AG04450 (cell line): ENCODE measurements around the gene DPP6. TPM values are rescaled to one million over a fixed set of nuclear protein-coding genes. Genes with fewer than 3 reads are reported as not detected.

Source experiments
- CTCF ChIA-PET: fragments of 300-600, 350-600 bp; formaldehyde crosslinking; extraction: SDS; loops from one replicate; lab custom pipeline; 2022; ENCODE audit warnings: antibody characterized with exemption, inconsistent platforms; lab: Charles Lee
- POLR2A ChIA-PET: fragments of 350-600 bp; formaldehyde crosslinking; extraction: SDS; loops from one replicate; lab custom pipeline; 2021; ENCODE audit warnings: antibody characterized with exemption, inconsistent platforms; lab: Yijun Ruan, JAX
- DNase-seq: peaks from one replicate; pipeline ENCODE4 v3.0.0-alpha.2; 2011; ENCODE audit warnings: low read depth, low spot score
- H3K27ac ChIP-seq: one replicate; pipeline ENCODE4 v1.5.1; 2012; ENCODE audit warnings: low read depth, low read length, control low read depth
- H3K27me3 ChIP-seq: one replicate; pipeline ENCODE4 v1.6.0; 2012; ENCODE audit warnings: low read length; ENCODE audit not compliant: control insufficient read depth, insufficient read depth
- H3K4me3 ChIP-seq: 2 replicates; pipeline ENCODE4 v1.5.1; 2011; ENCODE audit warnings: mild to moderate bottlenecking, low read depth, low read length, control low read depth
- H3K9me3 ChIP-seq: 2 replicates; pipeline ENCODE4 v1.5.1; 2012; ENCODE audit warnings: low read length; ENCODE audit not compliant: control insufficient read depth, insufficient read depth
- polyA plus RNA-seq: library from polyadenylated mRNA; depleted of rRNA; stranded (reverse); fragments of >200 nt; gene quantifications from 2 replicates; pipeline ENCODE4 v1.2.3, GENCODE V29; 2011
- TF ChIP-seq, protein P1 (sequence below): IDR thresholded peaks from 2 replicates; pipeline ENCODE4 v1.5.1; 2011; ENCODE audit warnings: low read depth, low read length, control low read depth, inconsistent platforms

DPP6 gene
- polyA plus RNA-seq, 1 experiment: not detected

DNA sequence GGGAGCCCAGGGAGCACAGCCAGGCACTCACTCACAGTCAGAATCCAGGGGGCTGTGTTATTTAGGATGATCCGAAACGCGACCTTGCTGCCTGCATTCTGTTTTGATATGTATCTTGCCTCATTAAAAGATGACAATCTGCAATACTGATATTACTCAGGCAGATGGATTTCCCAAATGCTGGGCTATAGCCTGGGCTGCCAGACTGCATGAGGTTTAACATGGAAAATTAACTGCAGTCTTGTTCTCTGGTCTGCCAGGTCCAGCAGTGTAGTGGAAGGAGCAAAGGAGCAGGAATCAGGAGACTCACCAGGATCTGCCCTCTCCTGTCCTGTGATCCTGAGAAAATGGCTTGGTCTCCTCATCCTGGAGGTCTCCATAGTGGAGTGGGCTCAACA is 692.7 kb downstream of the DPP6 start:
- DNase-seq: no peak
- CTCF ChIA-PET: no interaction called here
- Histone ChIP-seq H3K27ac (no peak overlapping the region), H3K27me3 (no peaks in the 10 kb centered on the region), H3K9me3 (peaks cover 57% of the 10 kb centered on the region), H3K4me3 (no peak overlapping the region)
- TF ChIP-seq, protein P1, sequence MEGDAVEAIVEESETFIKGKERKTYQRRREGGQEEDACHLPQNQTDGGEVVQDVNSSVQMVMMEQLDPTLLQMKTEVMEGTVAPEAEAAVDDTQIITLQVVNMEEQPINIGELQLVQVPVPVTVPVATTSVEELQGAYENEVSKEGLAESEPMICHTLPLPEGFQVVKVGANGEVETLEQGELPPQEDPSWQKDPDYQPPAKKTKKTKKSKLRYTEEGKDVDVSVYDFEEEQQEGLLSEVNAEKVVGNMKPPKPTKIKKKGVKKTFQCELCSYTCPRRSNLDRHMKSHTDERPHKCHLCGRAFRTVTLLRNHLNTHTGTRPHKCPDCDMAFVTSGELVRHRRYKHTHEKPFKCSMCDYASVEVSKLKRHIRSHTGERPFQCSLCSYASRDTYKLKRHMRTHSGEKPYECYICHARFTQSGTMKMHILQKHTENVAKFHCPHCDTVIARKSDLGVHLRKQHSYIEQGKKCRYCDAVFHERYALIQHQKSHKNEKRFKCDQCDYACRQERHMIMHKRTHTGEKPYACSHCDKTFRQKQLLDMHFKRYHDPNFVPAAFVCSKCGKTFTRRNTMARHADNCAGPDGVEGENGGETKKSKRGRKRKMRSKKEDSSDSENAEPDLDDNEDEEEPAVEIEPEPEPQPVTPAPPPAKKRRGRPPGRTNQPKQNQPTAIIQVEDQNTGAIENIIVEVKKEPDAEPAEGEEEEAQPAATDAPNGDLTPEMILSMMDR: no peak
- POLR2A ChIA-PET: no interaction called here

DNA sequence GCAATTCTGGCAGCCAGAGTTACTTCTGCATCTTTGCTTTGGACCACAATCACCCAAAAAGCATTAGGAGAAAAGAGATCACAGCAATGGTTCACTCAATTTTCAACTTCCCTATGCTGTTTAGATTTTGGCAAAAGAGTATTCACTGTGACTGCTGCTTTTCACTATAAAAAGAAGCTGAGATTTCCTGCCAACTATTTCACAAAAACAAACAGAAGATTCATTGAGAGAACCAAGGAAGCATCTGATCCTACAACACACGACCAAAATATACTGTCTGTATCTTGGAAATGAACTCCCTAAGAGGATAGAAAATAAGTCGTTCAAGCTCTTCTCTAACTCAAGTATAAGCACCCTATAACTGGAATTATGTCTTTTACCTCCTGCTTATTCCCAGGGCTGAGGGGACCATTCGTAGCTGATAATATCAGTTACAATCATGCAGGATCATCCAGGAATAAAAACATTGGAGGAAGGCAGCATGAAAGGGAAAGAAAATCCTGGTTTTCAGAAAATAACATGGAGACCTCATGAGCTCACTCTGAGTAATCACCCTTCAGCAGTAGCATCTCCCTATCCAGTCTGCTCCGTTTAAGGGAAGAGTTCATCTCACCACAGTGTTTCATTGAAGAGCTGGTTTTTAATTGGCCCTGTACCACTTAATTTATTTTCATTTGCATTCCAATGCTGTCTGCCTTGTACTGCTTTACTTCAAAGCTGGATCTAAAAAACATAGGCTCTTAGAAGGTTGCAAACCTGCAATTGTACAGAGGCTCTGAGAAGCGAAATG is 694.6 kb downstream of the DPP6 start:
- TF ChIP-seq, protein P1: no peak
- peaks cover 61% of the 10 kb centered on the region for H3K9me3 ChIP-seq
- DNase-seq: no peak
- POLR2A ChIA-PET: no interaction called here
- H3K27me3 ChIP-seq: no peaks in the 10 kb centered on the region
- no peak overlapping the region for H3K4me3 ChIP-seq
- no peak overlapping the region for H3K27ac ChIP-seq
- CTCF ChIA-PET: no interaction called here

DNA sequence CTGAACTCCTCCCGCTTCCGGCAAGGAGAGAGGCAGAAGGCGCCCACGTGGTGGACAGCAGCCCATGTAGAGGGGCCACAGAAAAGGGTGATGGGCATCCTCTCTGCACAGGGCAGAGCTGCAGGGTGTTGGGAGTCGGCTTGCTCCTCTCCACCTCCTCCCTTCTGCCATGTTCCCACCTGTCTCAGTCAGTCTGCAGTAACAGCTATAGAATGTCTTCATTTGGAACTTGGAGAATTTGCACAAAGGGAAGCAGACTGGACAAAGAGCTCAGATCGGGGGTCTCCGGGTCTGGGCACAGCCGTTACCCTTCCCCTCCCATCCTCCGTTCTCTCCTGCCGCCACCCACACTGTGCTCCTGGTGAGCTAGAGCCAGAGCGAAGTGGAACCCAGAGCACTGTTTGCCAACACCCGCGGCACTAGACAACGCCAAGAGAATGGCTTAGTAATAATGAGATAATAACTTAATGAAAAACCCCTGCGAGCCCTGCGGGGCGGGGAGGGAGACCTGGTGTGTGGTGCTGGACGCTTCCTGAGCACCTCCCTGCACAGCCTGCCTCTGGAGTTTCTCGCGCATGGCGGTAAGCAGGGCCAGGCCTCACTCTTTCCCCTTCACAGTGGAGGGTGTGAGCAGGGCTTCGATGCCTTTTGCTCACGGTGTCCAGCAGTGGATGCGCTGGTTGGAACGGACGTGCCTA is 696.0 kb downstream of the DPP6 start:
- POLR2A ChIA-PET: no interaction called here
- Histone ChIP-seq H3K27ac (no peak overlapping the region), H3K4me3 (no peak overlapping the region), H3K27me3 (no peaks in the 10 kb centered on the region), H3K9me3 (peaks cover 70% of the 10 kb centered on the region)
- TF ChIP-seq, protein P1: no peak
- CTCF ChIA-PET: no interaction called here
- no peak for DNase-seq

DNA sequence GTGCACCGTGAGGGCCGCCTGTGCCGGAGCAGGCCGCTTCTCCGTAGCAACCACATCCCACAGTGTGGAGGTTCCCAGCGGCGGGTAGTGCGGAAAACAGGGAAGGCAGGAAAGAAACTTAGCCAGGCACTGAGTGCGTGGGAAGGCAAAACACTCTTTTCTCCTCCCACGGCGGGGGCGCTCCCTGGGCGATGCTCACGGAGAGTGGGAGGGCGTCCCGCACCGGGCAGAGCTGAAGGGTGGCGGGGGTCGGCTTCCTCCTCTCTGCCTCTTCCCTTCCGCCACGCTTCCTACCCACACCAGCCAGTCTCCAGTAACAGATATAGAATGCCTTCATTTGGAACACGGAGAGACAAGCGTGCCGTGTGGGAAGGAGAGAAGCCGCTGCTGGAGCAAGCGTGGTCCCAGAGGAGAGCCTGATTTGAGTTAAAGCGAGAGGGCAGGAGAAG is 698.2 kb downstream of the DPP6 start:
- Histone ChIP-seq H3K27me3 (no peaks in the 10 kb centered on the region), H3K4me3 (no peak overlapping the region), H3K27ac (no peak overlapping the region), H3K9me3 (peaks cover 62% of the 10 kb centered on the region)
- TF ChIP-seq, protein P1: no peak
- no peak for DNase-seq
- ChIA-PET CTCF (no interaction called here), POLR2A (no interaction called here)

DNA sequence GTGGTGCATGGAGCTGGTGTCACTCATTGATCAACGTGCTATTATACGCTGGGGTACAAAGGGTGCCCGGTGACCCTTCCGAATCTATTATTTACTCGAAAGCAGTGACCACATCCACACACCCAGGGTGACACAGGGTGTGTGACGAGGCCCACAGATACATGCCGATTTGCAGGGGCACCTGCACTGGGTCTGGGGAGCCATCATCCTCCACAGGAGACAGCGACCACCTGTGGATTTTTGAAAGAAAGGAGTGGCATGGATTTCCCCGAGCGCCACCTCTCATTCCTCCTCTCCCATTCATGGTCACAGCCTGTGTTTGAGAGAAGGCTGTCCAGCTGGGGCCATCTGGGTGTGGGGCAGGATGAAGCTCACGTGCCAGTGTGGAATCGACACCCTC is 701.0 kb downstream of the DPP6 start:
- Histone ChIP-seq H3K27me3 (no peaks in the 10 kb centered on the region), H3K27ac (no peak overlapping the region), H3K9me3 (peaks cover 73% of the 10 kb centered on the region), H3K4me3 (no peak overlapping the region)
- TF ChIP-seq, protein P1: no peak
- CTCF ChIA-PET: no interaction called here
- POLR2A ChIA-PET: no interaction called here
- no peak for DNase-seq
